HG03039 (cell line): ENCODE results near the gene ACTR2.
"Not testable (repeated sequence)": the region's sequence is repeated elsewhere in the genome, so short reads cannot be mapped to it uniquely, and the experiment has no call there.

Experiments
- ATAC-seq: cut with Tn5 transposase; IDR thresholded peaks from one replicate; pipeline ENCODE4 v1.9.1; 2021; ENCODE audit warnings: mild to moderate bottlenecking, moderate library complexity; ENCODE audit not compliant: unreplicated experiment

ACTR2 gene

DNA sequence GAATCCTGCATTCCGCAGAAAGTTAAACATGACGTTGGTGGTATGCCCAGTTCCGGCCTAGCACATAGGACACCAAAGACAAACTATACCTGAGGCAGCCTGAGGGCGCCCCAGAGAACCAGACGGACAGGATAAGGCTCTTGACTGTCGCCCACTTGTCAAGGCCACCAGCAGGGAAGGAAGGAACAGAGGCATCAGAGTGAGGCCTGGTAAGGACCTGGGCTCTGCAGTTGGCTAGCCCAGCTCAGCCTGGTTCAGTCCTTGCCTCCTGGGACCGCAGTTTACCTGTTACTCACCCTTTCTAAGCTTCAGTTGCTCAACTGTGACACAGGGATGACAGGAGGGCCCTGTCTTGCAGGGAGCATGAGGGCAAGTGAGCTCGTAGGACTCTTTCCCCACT lies 82.1 kb downstream of the ACTR2 start:
- no peak for ATAC-seq

DNA sequence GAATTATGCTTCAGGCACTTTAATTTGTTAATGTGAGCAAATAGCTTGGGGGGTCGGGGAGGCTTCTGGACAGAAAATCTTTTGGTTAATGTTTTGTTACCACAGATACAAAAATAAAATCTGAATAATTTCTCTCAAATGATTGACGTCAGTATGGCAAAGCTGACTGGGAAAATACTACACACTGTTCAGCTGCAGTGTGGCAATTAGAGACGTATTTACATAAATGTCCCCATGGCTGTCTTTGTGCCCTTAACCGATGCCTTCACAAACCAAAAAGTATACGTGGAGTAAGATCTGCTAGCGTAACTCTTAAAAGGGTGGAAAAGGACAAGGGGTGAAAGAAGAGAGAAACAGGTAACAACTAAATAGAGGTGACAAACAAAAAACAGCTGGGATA lies 83.4 kb downstream of the ACTR2 start:
- ATAC-seq = no peak

DNA sequence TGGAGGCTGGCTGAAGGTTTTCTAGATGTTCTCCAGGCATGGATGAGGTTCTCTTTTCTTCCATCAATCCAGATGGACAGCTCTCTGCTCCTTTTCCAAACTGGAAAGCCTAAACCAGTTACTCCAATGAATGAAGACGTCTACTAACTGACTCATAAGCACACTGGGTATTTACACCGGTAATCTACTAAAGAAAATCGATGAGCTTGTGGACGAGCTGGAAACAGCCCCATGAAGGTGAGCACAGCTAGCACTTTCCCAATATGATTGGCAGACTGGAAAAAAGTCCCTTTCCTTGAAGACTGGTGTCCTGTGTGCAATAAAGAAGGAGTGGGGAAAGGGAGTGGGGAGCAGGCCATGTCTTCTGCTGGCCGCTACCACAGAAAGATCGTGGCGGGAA lies 84.0 kb downstream of the ACTR2 start:
- no peak for ATAC-seq

- ATAC-seq = no peak
Observed at GRCh38 chr2:65313126-65313953, 85.7 kb downstream of the ACTR2 start.

DNA sequence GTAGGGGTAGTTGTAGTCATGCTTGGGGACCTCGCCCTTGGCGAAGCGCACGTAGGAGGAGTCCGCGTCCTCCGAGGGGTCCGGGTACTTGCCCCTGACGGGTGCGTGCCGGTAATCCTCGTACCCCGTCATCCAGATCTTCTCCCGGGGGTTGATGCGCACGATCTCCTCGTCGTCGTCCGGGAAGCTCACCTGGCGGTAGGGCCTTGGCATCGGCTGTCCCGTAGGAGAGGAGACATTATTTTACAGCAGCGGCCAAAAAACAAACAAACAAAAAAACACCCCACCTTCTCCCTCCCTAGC lies 86.3 kb downstream of the ACTR2 start:
- ATAC-seq = no peak

- no peak for ATAC-seq
Observed at GRCh38 chr2:65314801-65315441, 87.3 kb downstream of the ACTR2 start.

DNA sequence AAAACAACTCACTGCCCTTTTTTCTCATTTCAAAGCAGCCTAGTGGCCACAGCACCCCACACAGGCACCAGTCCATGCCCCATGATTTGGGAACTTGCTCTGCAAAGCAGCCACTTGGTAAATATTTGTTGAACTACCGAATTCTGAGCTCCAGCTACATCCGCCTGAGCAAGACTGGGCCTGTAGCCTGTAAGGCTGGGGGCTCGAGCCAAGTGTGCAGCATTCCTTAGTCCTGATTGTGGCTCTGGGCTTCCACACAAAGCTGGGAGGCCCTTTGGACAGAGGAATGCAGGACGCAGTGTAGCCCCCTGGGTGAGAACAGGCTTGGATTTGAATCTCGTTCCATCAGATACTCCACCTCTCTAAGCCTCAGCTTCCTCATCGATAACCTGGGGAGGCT lies 88.4 kb downstream of the ACTR2 start:
- ATAC-seq = no peak

GRCh38 chr2:65317351-65317750 lies 89.7 kb downstream of the ACTR2 start:
- ATAC-seq = not testable (repeated sequence)

DNA sequence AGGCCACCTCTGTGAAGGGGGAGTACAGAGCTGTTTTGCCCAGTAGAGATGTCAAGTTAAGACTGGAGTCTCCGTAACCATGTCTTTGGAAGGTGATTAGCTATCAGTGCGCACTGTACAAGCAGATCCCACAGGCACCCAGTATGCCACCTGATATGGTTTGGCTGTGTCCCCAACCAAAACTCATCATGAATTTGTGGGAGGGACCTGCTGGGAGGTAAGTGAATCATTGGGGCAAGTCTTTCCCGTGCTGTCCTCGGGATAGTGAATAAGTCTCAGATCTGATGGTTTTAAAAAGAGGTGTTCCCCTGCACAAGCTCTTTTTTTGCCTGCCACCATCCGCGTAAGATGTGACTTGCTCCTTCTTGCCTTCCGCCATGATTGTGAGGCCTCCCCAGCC lies 90.2 kb downstream of the ACTR2 start:
- no peak for ATAC-seq

GRCh38 chr2:65319072-65319673 lies 91.5 kb downstream of the ACTR2 start:
- ATAC-seq = no peak

GRCh38 chr2:65319674-65320041 lies 92.0 kb downstream of the ACTR2 start:
- no peak for ATAC-seq

DNA sequence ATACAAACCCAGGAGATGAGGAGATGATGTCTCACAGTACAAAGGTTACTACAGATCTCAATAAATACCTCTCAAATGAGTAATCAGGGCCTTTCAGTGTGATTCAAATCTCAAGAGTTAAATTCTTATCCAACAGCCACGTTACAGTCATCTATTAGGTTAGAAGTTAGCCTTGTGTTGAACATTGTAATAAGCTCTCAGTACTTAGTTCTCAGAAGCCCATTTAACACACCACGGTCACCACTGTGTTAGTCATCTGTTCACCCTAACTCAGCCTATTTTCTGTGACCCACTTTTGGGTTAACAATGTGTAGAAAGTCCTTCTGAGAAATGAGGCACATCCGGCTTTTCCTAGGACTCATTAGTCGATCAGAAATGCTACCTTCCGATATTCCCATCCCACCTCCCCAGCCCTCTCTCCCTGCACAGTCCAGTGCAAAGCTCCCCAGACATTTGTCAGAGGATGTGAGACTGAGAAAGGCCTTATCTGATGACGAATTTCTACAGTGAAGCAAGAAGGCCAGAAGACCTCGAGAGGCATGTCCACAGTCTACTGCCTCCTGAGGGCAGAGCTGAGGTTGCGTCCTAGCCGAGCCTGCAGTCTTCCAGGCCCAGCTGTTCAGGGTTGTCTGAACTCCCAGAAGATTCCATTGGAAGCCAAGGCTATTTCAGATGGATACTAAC lies 92.6 kb downstream of the ACTR2 start:
- ATAC-seq = peak; percentile 60
